IMR-90 (cell line): ENCODE measurements around the gene FHAD1. TPM values are rescaled to one million over a fixed set of nuclear protein-coding genes. Genes with fewer than 3 reads are reported as not detected.

Experiments
- ATAC-seq: fragments of 200-7000 bp; cut with Tn5 transposase; 2 replicates; pipeline ENCODE4 v1.9.1; 2020; ENCODE audit warnings: low read depth, mild to moderate bottlenecking, moderate library complexity
- BruUV-seq: library from RNA; stranded (reverse); fragments of 400-500 nt; replicated peaks from 2 replicates; lab custom pipeline; 2021; lab: Mats Ljungman, UMichigan
- CTCF ChIA-PET: fragments of 300-600 bp; formaldehyde crosslinking; extraction: SDS; loops from one replicate; lab custom pipeline; 2021; ENCODE audit warnings: antibody characterized with exemption; lab: Yijun Ruan, JAX
- POLR2A ChIA-PET: fragments of 300-600 bp; sonication (Branson Sonifier 250); formaldehyde crosslinking; loops from one replicate; lab custom pipeline; 2022; ENCODE audit warnings: antibody characterized with exemption; ENCODE audit not compliant: unreplicated experiment; lab: Charles Lee
- DNase-seq: peaks from one replicate; pipeline ENCODE4 v3.0.0; 2013
- H2AFZ ChIP-seq: replicated peaks from 2 replicates; pipeline ENCODE3; 2013; ENCODE audit warnings: low read length, mild to moderate bottlenecking; ENCODE audit not compliant: poor library complexity
- H2AK5ac ChIP-seq: 2 replicates; pipeline ENCODE4 v1.6.1; 2013; ENCODE audit warnings: low read depth, low read length, inconsistent platforms
- H2AK9ac ChIP-seq: replicated peaks from 2 replicates; pipeline ENCODE3; 2013; ENCODE audit warnings: mild to moderate bottlenecking, low read depth, low read length, moderate library complexity; ENCODE audit not compliant: poor library complexity
- H2BK120ac ChIP-seq: 2 replicates; pipeline ENCODE4 v1.6.1; 2013; ENCODE audit warnings: low read depth, low read length, inconsistent platforms
- H2BK15ac ChIP-seq: 3 replicates; pipeline ENCODE4 v1.6.1; 2013; ENCODE audit warnings: low read depth, low read length, inconsistent platforms
- H2BK20ac ChIP-seq: 2 replicates; pipeline ENCODE4 v1.6.1; 2013; ENCODE audit warnings: low read depth, mild to moderate bottlenecking, inconsistent platforms, low read length, moderate library complexity
- H2BK5ac ChIP-seq: 2 replicates; pipeline ENCODE4 v1.6.1; 2013; ENCODE audit warnings: mild to moderate bottlenecking, low read depth, low read length, inconsistent platforms; ENCODE audit not compliant: poor library complexity, severe bottlenecking
- H3K14ac ChIP-seq: replicated peaks from 2 replicates; pipeline ENCODE4 v1.6.1; 2013; ENCODE audit warnings: low read depth, low read length, inconsistent platforms
- H3K18ac ChIP-seq: 2 replicates; pipeline ENCODE4 v1.6.1; 2013; ENCODE audit warnings: low read depth, low read length, control low read depth
- H3K23ac ChIP-seq: 2 replicates; pipeline ENCODE4 v1.6.1; 2013; ENCODE audit warnings: low read depth, low read length, inconsistent platforms
- H3K27ac ChIP-seq: 2 replicates; pipeline ENCODE4 v1.5.1; 2013; ENCODE audit warnings: mild to moderate bottlenecking, control low read depth, low read length; ENCODE audit not compliant: insufficient read depth
- H3K27me3 ChIP-seq: 2 replicates; pipeline ENCODE4 v1.6.1; 2013; ENCODE audit warnings: low read length; ENCODE audit not compliant: control insufficient read depth, insufficient read depth
- H3K36me3 ChIP-seq: 2 replicates; pipeline ENCODE4 v1.6.1; 2013; ENCODE audit warnings: low read length, mixed read lengths; ENCODE audit not compliant: control insufficient read depth, insufficient read depth
- H3K4ac ChIP-seq: 2 replicates; pipeline ENCODE4 v1.6.1; 2013; ENCODE audit warnings: low read depth, low read length, inconsistent platforms
- H3K4me1 ChIP-seq: 2 replicates; pipeline ENCODE4 v1.6.1; 2013; ENCODE audit warnings: low read length, mixed read lengths; ENCODE audit not compliant: control insufficient read depth, insufficient read depth
- H3K4me2 ChIP-seq: 2 replicates; pipeline ENCODE4 v1.6.1; 2013; ENCODE audit warnings: low read depth, mild to moderate bottlenecking, control low read depth, low read length, moderate library complexity
- H3K4me3 ChIP-seq: 2 replicates; pipeline ENCODE4 v1.5.1; 2013; ENCODE audit warnings: low read depth, mild to moderate bottlenecking, control low read depth, low read length, moderate library complexity; ENCODE audit not compliant: insufficient read depth
- H3K56ac ChIP-seq: 2 replicates; pipeline ENCODE4 v1.6.1; 2013; ENCODE audit warnings: low read length, inconsistent platforms; ENCODE audit not compliant: insufficient read depth; ENCODE audit errors: extremely low read depth
- H3K79me1 ChIP-seq, 2 experiments: 2 replicates each; pipeline ENCODE4 v1.6.1; 2013; ENCODE audit warnings: low read length in 2 of 2, inconsistent platforms in 1 of 2, low read depth in 1 of 2
- H3K9ac ChIP-seq: 2 replicates; pipeline ENCODE4 v1.6.1; 2013; ENCODE audit warnings: low read depth, low read length, control low read depth
- H3K9me1 ChIP-seq: 2 replicates; pipeline ENCODE4 v1.6.1; 2013; ENCODE audit warnings: low read length, inconsistent platforms; ENCODE audit not compliant: insufficient read depth
- H3K9me3 ChIP-seq: 2 replicates; pipeline ENCODE4 v1.6.1; 2013; ENCODE audit warnings: low read length; ENCODE audit not compliant: control insufficient read depth, insufficient read depth
- H4K20me1 ChIP-seq: 2 replicates; pipeline ENCODE4 v1.6.1; 2013; ENCODE audit warnings: low read length, inconsistent platforms; ENCODE audit not compliant: insufficient read depth
- H4K5ac ChIP-seq: 2 replicates; pipeline ENCODE4 v1.6.1; 2013; ENCODE audit warnings: mild to moderate bottlenecking, low read depth, low read length, control low read depth
- H4K8ac ChIP-seq, 2 experiments: 2 replicates each; pipeline ENCODE4 v1.6.1; 2013; ENCODE audit warnings: low read depth in 2 of 2, low read length in 2 of 2, control low read depth in 1 of 2, inconsistent platforms in 1 of 2
- H4K91ac ChIP-seq: 2 replicates; pipeline ENCODE4 v1.6.1; 2013; ENCODE audit warnings: low read depth, low read length, inconsistent platforms; ENCODE audit not compliant: insufficient read depth
- BHLHE40 ChIP-seq: fragments of 150-350 bp; IDR thresholded peaks from 2 replicates; pipeline ENCODE4 v1.6.1; 2016; ENCODE audit warnings: mild to moderate bottlenecking, low read depth, low read length
- CEBPB ChIP-seq: IDR thresholded peaks from 2 replicates; pipeline ENCODE4 v1.6.1; 2012; ENCODE audit warnings: low read depth, low read length, improper control_type of control experiment
- CHD1 ChIP-seq: IDR thresholded peaks from 2 replicates; pipeline ENCODE4 v1.6.1; 2012; ENCODE audit warnings: low read depth, low read length, improper control_type of control experiment
- CTCF ChIP-seq: conservative IDR thresholded peaks from 2 replicates; pipeline ENCODE4 v1.5.1; 2012; ENCODE audit warnings: mild to moderate bottlenecking, low read depth, low read length, improper control_type of control experiment
- FOS ChIP-seq: fragments of 150-350 bp; IDR thresholded peaks from 2 replicates; pipeline ENCODE4 v1.6.1; 2016; ENCODE audit warnings: low read depth, low read length
- MAFK ChIP-seq: IDR thresholded peaks from 2 replicates; pipeline ENCODE4 v1.6.1; 2012; ENCODE audit warnings: low read depth, low read length, improper control_type of control experiment
- MAZ ChIP-seq: IDR thresholded peaks from 2 replicates; pipeline ENCODE4 v1.6.1; 2012; ENCODE audit warnings: low read depth, mild to moderate bottlenecking, low read length, improper control_type of control experiment, moderate library complexity, borderline replicate concordance
- MXI1 ChIP-seq: IDR thresholded peaks from 2 replicates; pipeline ENCODE4 v1.6.1; 2012; ENCODE audit warnings: low read depth, mild to moderate bottlenecking, low read length, moderate library complexity, borderline replicate concordance
- POLR2A ChIP-seq: IDR thresholded peaks from 2 replicates; pipeline ENCODE4 v1.6.1; 2012; ENCODE audit warnings: mild to moderate bottlenecking, low read depth, low read length
- RAD21 ChIP-seq: IDR thresholded peaks from 2 replicates; pipeline ENCODE4 v1.6.1; 2012; ENCODE audit warnings: low read length, improper control_type of control experiment
- RCOR1 ChIP-seq: IDR thresholded peaks from 2 replicates; pipeline ENCODE4 v1.6.1; 2012; ENCODE audit warnings: mild to moderate bottlenecking, low read length, improper control_type of control experiment; ENCODE audit not compliant: insufficient replicate concordance
- RFX5 ChIP-seq: IDR thresholded peaks from 2 replicates; pipeline ENCODE4 v1.8.0; 2012; ENCODE audit warnings: low read depth, mild to moderate bottlenecking, low read length, moderate library complexity
- SMC3 ChIP-seq: fragments of 150-350 bp; IDR thresholded peaks from 2 replicates; pipeline ENCODE4 v1.6.1; 2016; ENCODE audit warnings: low read depth, mild to moderate bottlenecking, antibody characterized with exemption, low read length, moderate library complexity
- USF2 ChIP-seq: fragments of 150-350 bp; IDR thresholded peaks from 2 replicates; pipeline ENCODE4 v1.6.1; 2017; ENCODE audit warnings: mild to moderate bottlenecking, antibody characterized with exemption, low read length, low read depth
- whole genome bisulfite sequencing, 2 experiments: methylation state at CpG; one replicate each; pipeline versions ENCODE4 v1.1.5 to v1.1.7; 2013; ENCODE audit warnings: missing lambda C conversion rate in 2 of 2; ENCODE audit not compliant: insufficient read length in 1 of 2; ENCODE audit errors: extremely low coverage in 2 of 2; 5-methylcytosine and 5-hydroxymethylcytosine counted together
- dilution Hi-C: fragments of 300-500 bp; cut with HindIII; formaldehyde crosslinking; loops from one replicate; pipeline ENCODE4 v1.14.3; 2018; ENCODE audit warnings: low sequenced_read_pairs; ENCODE audit not compliant: unreplicated experiment
- in situ Hi-C: fragments of 300-500 bp; cut with MboI; formaldehyde crosslinking; loops from 3 replicates; pipeline ENCODE4 v1.14.3; 2019; ENCODE audit warnings: low sequenced_read_pairs, inconsistent platforms, mixed read lengths
- intact Hi-C: fragments of 100-400 bp; cut with micrococcal nuclease; formaldehyde crosslinking; loops from 2 replicates; pipeline ENCODE4 v1.10.0; 2022
- polyA plus RNA-seq, 3 experiments: library from polyadenylated mRNA; depleted of rRNA; stranded (reverse); fragments of >200 nt; gene quantifications; 2 replicates each; pipeline ENCODE4 v1.2.3, GENCODE V29; 2012; ENCODE audit warnings: low replicate concordance in 1 of 3
- total RNA-seq: library from RNA; depleted of rRNA; stranded (reverse); fragments of >200 nt; gene quantifications from 2 replicates; pipeline ENCODE4 v1.2.3, GENCODE V29; 2012
- TF ChIP-seq, protein P1 (sequence below): fragments of 150-350 bp; IDR thresholded peaks from 2 replicates; pipeline ENCODE4 v1.6.1; 2016; ENCODE audit warnings: low read depth, mild to moderate bottlenecking, low read length, moderate library complexity, borderline replicate concordance

The FHAD1 gene
- total and polyA plus RNA-seq, 2 of the 4 experiments (the other 2 are of a cell fraction), result not detected

DNA sequence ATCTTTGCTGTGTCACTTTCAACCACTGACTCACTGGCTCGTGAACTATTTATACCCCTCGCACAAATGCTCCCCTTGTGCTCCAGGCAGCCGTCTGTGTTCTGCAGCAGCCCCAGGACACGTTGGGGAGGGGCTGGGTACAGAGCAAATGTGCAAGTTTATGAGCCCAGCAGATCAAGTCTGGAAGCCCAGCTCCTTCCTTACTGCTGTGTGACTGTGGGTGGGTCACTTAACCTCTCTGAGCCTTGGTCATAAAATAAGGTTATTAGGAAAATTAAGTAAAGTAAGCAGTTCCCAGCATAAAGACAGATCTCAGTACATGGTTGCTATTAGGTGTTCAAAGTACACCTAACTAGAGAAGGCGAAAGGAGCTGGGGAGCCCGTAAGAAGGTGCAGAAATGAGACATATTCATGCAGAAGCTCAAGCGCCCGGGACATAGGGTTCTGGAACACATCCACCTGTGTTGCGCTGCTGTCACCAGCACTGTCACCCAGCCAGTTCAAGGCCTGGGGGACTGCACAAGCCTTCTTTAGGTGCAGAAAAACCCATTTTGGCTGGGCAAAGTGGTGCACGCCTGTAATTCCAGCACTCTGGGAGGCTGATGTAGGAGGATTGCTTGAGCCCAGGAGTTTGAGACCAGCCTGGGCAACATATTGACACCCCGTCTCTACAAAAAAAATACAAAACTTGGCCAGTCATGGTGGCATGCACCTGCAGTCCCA, 176.5 kb downstream of the FHAD1 start:
- Histone ChIP-seq H4K5ac (no peak overlapping the region), H2BK15ac (no peak overlapping the region), H3K4ac (no peak overlapping the region), H2AFZ (no peak overlapping the region), H2AK9ac (no peak overlapping the region), H4K91ac (no peak overlapping the region), H3K56ac (no peak overlapping the region), H2BK5ac (no peak overlapping the region), H3K79me1 (peaks cover 19 to 69% of the 10 kb centered on the region in 2 experiments; a peak in 3 of 4 replicates), H3K36me3 (peaks cover 11% of the 10 kb centered on the region), H3K9me3 (no peaks in the 10 kb centered on the region), H3K4me2 (no peak overlapping the region), H3K4me1 (peaks cover 18% of the 10 kb centered on the region), H3K27me3 (no peaks in the 10 kb centered on the region), H2BK20ac (no peak overlapping the region), H4K8ac (no peak overlapping the region), H3K23ac (no peak overlapping the region), H3K27ac (no peak overlapping the region), H3K4me3 (no peak overlapping the region), H4K20me1 (peaks cover 31% of the 10 kb centered on the region), H3K18ac (no peak overlapping the region), H3K9ac (no peak overlapping the region), H3K14ac (no peak overlapping the region), H3K9me1 (peaks cover 17% of the 10 kb centered on the region), H2BK120ac (no peak overlapping the region), H2AK5ac (no peak overlapping the region)
- dilution Hi-C loops, result no loop called here
- intact Hi-C loops, result no loop called here
- TF ChIP-seq SMC3, result no peak
- TF ChIP-seq CEBPB, result no peak
- TF ChIP-seq, protein P1, sequence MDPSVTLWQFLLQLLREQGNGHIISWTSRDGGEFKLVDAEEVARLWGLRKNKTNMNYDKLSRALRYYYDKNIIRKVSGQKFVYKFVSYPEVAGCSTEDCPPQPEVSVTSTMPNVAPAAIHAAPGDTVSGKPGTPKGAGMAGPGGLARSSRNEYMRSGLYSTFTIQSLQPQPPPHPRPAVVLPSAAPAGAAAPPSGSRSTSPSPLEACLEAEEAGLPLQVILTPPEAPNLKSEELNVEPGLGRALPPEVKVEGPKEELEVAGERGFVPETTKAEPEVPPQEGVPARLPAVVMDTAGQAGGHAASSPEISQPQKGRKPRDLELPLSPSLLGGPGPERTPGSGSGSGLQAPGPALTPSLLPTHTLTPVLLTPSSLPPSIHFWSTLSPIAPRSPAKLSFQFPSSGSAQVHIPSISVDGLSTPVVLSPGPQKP, result no peak
- no peak for TF ChIP-seq RAD21
- no peak for TF ChIP-seq FOS
- no peak for TF ChIP-seq MAZ
- TF ChIP-seq POLR2A, result no peak
- no peak for TF ChIP-seq MXI1
- no peak for TF ChIP-seq BHLHE40
- TF ChIP-seq MAFK, result no peak
- TF ChIP-seq RCOR1, result no peak
- TF ChIP-seq CTCF, result no peak
- TF ChIP-seq CHD1, result no peak
- no peak for TF ChIP-seq RFX5
- TF ChIP-seq USF2, result no peak
- POLR2A ChIA-PET, result no interaction called here
- ATAC-seq (no peak), DNase-seq (no peak)
- 90% methylated on average over 2 of the region's 11 CpGs; no CpG with 5 or more reads in 1 of the 2 experiments for WGBS, 2 experiments
- BruUV-seq, result no TSS peak
- CTCF ChIA-PET, result no interaction called here
- in situ Hi-C loops, result loop anchor here (10.0 kb wide), 1 partner anchor 269 kb away; the partner anchor contains the start of gene TMEM51
